GM19193 (cell line): Measurements from ENCODE around the gene TRIM9.

Source experiments
- POLR2A ChIP-seq: IDR thresholded peaks from 4 replicates; pipeline ENCODE4 v1.6.1; 2011; ENCODE audit not compliant: insufficient read depth, insufficient read length; ENCODE audit errors: extremely low read depth

TRIM9 gene

DNA sequence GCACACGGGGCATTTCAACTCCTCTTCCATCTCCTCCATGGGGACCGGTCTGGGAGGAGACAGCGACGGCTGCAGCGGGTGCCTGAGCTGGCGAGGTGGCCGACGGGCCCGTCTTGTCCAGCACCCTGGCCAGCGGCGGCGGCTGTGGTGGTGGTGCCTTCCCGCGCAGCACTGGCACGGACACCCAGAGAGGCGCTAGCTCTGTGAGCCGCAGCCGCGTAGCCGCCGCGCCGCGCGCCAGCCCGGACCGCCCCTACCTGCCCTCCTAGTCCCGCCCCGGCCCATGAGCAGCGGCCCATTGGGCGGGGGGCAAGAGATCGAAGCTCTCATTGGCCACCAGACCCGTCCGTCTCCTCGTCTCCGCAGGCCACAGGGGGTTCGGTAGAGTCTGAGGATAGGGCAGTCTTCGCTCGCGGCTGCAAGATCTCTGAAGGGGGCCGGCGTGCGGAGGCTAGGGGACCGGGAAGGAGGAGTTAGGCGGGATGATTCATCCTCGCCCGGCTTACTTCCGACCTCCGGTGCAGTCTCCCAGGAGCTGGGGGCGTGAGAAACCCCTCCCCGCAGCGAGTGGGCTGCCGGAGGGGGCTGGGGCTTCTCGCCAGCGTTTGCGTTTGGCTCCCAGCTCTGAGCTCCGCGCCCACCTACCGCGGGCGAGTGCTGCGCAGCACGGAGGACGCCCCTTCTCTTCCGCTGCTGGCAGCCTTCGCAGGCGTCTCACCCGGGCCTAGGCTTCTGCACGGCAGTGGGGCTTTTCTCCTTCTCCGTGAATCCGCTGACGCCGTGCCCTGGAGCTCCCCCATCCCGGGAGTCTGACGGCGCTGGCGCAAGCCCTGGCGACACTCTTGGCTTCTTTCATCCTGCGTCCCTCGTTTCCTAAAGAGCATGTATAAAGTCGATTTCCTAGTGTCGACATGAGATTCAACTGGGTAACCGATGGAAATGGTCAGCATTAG lies at the start of gene TRIM9:
TSS of gene TRIM9 (minus strand) at position 205 of the 953 bp plus-strand sequence. CDS start at position 39, 166 bp downstream.
- TF ChIP-seq POLR2A = no peak

DNA sequence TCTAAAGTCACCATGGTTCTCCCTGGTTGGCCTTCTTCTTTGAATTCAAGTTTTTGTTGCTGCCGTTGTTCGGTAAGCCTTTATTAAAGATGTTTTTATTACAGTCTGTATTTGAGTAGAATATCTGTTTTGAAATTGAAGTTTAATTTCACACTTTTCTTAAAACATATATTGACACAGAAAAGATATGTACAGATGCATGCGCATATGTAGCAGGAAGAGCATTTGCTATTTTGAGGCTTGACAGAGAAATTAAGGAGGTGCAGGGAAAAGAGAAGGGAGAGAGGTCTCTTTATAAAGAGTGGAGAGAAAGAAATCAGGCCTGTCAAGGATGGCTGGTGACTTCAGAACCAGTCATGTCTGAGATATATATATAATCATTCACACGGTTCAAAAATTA lies 46.0 kb upstream of the TRIM9 start:
- no peak for TF ChIP-seq POLR2A

DNA sequence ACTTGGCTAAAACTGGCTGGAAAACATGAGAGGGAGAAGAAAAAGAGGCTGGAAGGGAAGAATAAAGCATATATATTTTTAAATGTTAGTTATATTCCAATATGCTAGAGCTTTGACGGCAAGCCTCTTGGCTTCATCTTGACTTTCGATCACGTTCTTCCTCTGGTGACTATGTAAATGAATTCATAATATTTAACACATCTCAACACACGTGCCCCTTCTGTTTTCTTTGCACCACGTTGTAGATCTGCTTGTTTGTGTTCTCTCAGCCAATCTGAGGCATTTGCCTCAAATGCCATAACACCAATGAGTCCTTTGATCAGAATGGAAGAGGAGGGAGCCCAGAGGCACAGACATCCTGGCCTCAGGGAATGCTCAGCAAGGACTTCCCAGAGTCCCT lies 45.4 kb upstream of the TRIM9 start:
- no peak for TF ChIP-seq POLR2A

DNA sequence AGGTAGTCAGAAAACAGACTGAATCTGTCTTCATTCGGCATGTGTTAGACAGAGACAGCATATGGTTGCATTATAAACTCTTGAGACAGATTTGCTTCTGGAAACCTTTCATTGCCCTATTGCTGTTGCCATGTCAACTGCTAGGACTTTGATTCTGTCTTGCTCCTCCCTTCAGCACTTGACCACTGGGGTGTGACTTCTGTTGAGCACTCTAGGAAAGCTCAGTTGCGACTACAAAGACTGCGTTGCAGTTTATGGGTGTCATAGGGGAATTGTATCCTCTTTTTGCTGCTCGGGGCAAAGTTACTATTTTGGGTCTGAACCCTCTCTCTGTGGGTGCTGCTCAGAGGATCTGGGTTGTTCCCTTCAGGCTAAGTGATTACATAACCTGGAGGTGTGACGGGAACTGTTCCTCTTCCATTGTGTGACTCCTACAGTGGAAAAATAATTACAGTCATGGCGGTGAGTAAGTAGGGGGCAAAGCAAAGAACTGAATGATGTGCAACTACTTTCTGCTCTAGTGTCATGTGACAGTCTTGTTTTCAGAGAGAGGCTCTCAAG lies 44.3 kb upstream of the TRIM9 start:
- TF ChIP-seq POLR2A = no peak

DNA sequence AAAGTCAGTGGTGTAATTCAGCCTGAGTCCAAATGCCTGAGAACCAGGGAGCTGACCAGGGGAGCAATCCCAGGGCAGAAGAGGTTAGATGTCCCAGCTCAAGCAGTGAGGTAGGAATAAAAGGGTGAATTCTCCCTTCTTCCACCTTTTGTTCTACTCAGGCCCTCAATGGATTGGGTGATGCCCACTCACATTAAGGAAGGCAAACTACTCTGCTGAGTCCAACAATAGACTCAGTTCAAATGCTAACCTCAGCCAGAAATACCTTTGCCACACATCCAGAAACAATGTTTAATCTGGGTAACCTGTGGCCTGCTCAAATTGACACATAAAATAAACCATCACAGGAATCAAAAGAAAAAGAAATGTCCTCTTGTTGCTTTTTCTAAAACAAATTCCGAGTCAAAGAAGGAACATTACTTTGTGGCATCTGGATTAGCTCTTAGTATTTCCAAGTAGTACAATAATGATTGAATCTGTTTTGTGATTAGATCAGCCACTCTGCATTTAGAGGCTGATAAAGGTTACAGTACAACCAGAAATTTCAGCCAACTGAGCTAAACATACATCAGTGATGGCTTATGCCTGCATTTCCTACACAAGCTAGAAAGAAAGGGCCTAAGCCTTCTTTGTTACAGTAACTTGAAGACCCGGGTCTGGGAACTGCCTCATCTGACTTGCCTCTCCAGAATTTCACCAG lies 43.6 kb upstream of the TRIM9 start:
- no peak for TF ChIP-seq POLR2A

GRCh38 chr14:51131516-51131915 lies 36.6 kb upstream of the TRIM9 start:
- no peak for TF ChIP-seq POLR2A

- no peak for TF ChIP-seq POLR2A
These were observed 34.2 kb upstream of the TRIM9 start for GRCh38 chr14:51129130-51129529.

GRCh38 chr14:51124029-51124428 lies 29.1 kb upstream of the TRIM9 start:
- TF ChIP-seq POLR2A = no peak

DNA sequence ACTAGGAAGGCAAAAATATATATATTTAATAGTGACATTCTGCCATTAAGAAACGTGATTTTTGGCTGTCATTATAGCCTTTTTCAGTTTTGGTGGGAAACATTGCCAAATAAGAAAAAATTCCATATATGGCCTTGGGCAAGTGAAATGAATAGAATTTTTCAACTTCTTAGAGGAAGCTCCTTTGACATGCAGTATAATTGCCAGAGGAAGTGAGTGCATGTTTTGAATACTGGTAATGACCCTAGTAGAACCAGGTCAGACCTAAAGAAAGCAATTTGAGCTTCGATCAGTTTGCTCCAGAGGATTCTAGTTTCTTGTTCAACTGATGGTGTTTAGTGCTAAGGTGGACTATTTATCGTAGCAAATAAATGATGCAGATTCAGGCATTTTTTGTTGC lies 26.2 kb upstream of the TRIM9 start:
- no peak for TF ChIP-seq POLR2A

DNA sequence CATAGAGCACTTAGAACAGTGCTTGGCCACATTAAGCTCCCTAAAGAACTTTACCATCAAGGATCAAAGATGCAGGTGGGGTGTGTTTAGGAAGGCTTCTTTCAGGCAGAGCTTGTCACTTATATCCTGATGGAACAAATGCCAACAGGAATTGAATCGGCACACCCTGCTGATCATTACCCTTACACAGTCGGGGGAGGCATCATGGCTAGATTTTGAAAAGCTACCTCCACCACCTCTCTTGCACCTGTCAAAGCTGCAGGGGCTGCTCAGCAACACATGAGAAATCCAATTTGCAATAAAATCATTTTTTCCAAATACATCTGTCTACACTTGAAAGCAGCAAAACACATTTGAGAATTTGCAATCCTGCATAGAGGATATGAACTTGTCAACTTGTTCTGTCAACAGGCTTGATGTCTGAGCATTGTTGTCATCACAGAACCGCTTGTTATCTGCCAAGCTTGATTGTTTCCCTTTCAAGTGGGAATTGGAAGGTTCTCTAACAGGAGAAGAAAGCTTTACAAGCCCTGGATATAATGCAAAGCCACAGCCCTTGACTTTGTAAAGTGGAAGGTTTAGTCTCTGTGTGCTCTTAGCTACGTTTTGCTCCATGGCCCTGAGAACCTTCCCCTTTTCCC lies 24.6 kb upstream of the TRIM9 start:
- no peak for TF ChIP-seq POLR2A

DNA sequence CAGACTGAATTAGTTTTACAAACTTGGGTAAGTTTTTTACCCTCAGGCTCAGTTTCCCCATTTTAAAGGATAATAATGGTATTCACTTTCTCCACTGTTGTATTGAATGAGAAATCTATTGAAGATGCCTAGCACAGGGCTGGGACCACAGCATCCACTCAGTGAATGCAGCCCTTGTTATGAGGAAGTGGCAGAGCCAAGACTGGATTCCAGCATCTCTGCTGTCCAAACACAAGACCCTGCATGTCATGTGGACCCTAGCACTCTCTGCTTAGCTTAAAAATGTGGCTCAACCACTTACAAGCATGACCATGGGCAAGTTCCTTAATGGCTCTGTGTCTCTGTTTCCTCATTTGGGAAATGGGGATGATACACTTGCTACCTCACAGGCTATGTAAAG lies 24.1 kb upstream of the TRIM9 start:
- TF ChIP-seq POLR2A = no peak

DNA sequence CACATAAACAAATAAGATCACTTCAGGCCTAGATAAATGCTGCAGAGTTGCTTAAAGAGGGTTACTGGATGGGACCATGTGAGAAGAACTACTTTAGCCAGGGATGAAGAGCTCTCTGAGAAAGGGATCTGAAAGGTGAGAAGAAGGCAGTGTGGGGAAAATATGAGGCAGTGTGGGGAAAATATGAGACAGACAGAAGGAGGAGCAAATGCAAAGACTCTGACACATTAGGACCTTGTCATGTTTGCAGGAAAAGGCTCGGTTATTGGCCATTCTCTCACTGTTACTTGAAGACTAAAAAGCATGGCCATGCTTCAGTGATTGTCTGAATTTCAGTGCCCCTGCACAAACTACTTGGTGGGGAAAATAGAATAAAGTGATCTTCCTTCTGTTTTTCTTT lies 22.7 kb upstream of the TRIM9 start:
- no peak for TF ChIP-seq POLR2A

- no peak for TF ChIP-seq POLR2A
These were observed 21.8 kb upstream of the TRIM9 start for GRCh38 chr14:51116682-51117081.

- TF ChIP-seq POLR2A = no peak
These were observed 14.7 kb upstream of the TRIM9 start for GRCh38 chr14:51109651-51110050.

- no peak for TF ChIP-seq POLR2A
These were observed 12.9 kb upstream of the TRIM9 start for GRCh38 chr14:51107801-51108200.

- TF ChIP-seq POLR2A = no peak
These were observed 9.6 kb upstream of the TRIM9 start for GRCh38 chr14:51104467-51104866.

- no peak for TF ChIP-seq POLR2A
These were observed 2.4 kb upstream of the TRIM9 start for GRCh38 chr14:51097287-51097686.
